ENCODE measurements around the gene MTCL3.

The MTCL3 gene

GRCh38 chr6:127518710-127519468 lies at the start of gene MTCL3:
TSS of gene MTCL3 (minus strand) at chr6:127519335.
- no peak for FAIRE-seq

GRCh38 chr6:127567476-127567875 lies 48.3 kb upstream of the MTCL3 start:
- no peak for FAIRE-seq

GRCh38 chr6:127566651-127567050 lies 47.5 kb upstream of the MTCL3 start:
- no peak for FAIRE-seq

- FAIRE-seq: no peak
Observed at GRCh38 chr6:127566119-127566518, 47.0 kb upstream of the MTCL3 start.

GRCh38 chr6:127564761-127565160 lies 45.6 kb upstream of the MTCL3 start:
- no peak for FAIRE-seq

- FAIRE-seq: no peak
Observed at GRCh38 chr6:127561660-127562059, 42.5 kb upstream of the MTCL3 start.

- FAIRE-seq: no peak
Observed at GRCh38 chr6:127554435-127555006, 35.4 kb upstream of the MTCL3 start.

- no peak for FAIRE-seq
Observed at GRCh38 chr6:127550403-127550802, 31.3 kb upstream of the MTCL3 start.

GRCh38 chr6:127547904-127548649 lies 28.9 kb upstream of the MTCL3 start:
- no peak for FAIRE-seq

GRCh38 chr6:127547215-127547614 lies 28.1 kb upstream of the MTCL3 start:
- no peak for FAIRE-seq

- peak; percentile 49 for FAIRE-seq
Observed at GRCh38 chr6:127539272-127539671, 20.1 kb upstream of the MTCL3 start.

- no peak for FAIRE-seq
Observed at GRCh38 chr6:127538750-127539264, 19.7 kb upstream of the MTCL3 start.

GRCh38 chr6:127533736-127534135 lies 14.6 kb upstream of the MTCL3 start:
- no peak for FAIRE-seq

- FAIRE-seq: no peak
Observed at GRCh38 chr6:127533011-127533410, 13.9 kb upstream of the MTCL3 start.

GRCh38 chr6:127522714-127523113 lies 3.6 kb upstream of the MTCL3 start:
- no peak for FAIRE-seq

GRCh38 chr6:127520066-127520465 lies 931 bp upstream of the MTCL3 start:
- no peak for FAIRE-seq

- FAIRE-seq: no peak
Observed at GRCh38 chr6:127519469-127519785, 292 bp upstream of the MTCL3 start.

- FAIRE-seq: no peak
Observed at GRCh38 chr6:127518191-127518709, 885 bp downstream of the MTCL3 start.

- no peak for FAIRE-seq
Observed at GRCh38 chr6:127517693-127518092, 1.4 kb downstream of the MTCL3 start.

- no peak for FAIRE-seq
Observed at GRCh38 chr6:127516662-127517273, 2.4 kb downstream of the MTCL3 start.

GRCh38 chr6:127515794-127516661 lies 3.1 kb downstream of the MTCL3 start:
- no peak for FAIRE-seq

- FAIRE-seq: no peak
Observed at GRCh38 chr6:127515234-127515793, 3.8 kb downstream of the MTCL3 start.
